Astrocyte (in vitro differentiated cells and primary cell): Measurements from ENCODE around the gene LST1. TPM values are rescaled to one million over a fixed set of nuclear protein-coding genes. Genes with fewer than 3 reads are reported as not detected.

Source experiments
- DNase-seq: peaks from one replicate; pipeline ENCODE4 v3.0.0-alpha.2; 2010; ENCODE audit warnings: low read depth
- FAIRE-seq: peaks from 2 replicates; lab custom pipeline; 2011; peaks lifted over from hg19 to GRCh38; lab: Jason Lieb, UNC
- H2AFZ ChIP-seq: 2 replicates; pipeline ENCODE4 v1.6.0; 2012; ENCODE audit warnings: low read depth, low read length, inconsistent platforms
- H3K27ac ChIP-seq: 2 replicates; pipeline ENCODE4 v1.5.1; 2011; ENCODE audit warnings: low read depth, low read length, inconsistent platforms
- H3K27me3 ChIP-seq: 2 replicates; pipeline ENCODE4 v1.6.0; 2011; ENCODE audit warnings: low read length, inconsistent platforms; ENCODE audit not compliant: insufficient read depth
- H3K36me3 ChIP-seq: 2 replicates; pipeline ENCODE4 v1.5.1; 2011; ENCODE audit warnings: low read length, inconsistent platforms; ENCODE audit not compliant: insufficient read depth
- H3K4me1 ChIP-seq: 2 replicates; pipeline ENCODE4 v1.5.1; 2011; ENCODE audit warnings: low read length, inconsistent platforms; ENCODE audit not compliant: insufficient read depth
- H3K4me2 ChIP-seq: 2 replicates; pipeline ENCODE4 v1.6.0; 2012; ENCODE audit warnings: low read length, inconsistent platforms
- H3K4me3 ChIP-seq: 2 replicates; pipeline ENCODE4 v1.5.1; 2011; ENCODE audit warnings: low read depth, mild to moderate bottlenecking, low read length, inconsistent platforms; ENCODE audit not compliant: insufficient read depth
- H3K79me2 ChIP-seq: 2 replicates; pipeline ENCODE4 v1.6.0; 2012; ENCODE audit warnings: mild to moderate bottlenecking, low read length, inconsistent platforms; ENCODE audit not compliant: insufficient read depth
- H3K9ac ChIP-seq: 2 replicates; pipeline ENCODE4 v1.6.0; 2012; ENCODE audit warnings: mild to moderate bottlenecking, low read length, inconsistent platforms
- H3K9me3 ChIP-seq: 2 replicates; pipeline ENCODE4 v1.5.1; 2012; ENCODE audit warnings: low read depth, mild to moderate bottlenecking, low read length, inconsistent platforms; ENCODE audit not compliant: insufficient read depth
- H4K20me1 ChIP-seq: 2 replicates; pipeline ENCODE4 v1.6.0; 2012; ENCODE audit warnings: low read length, inconsistent platforms; ENCODE audit not compliant: insufficient read depth
- H3K27ac Mint-ChIP-seq: one replicate; pipeline ENCODE4 v1.8.0; 2021; ENCODE audit warnings: mild to moderate bottlenecking, mixed read lengths; ENCODE audit not compliant: unreplicated experiment
- H3K27me3 Mint-ChIP-seq: one replicate; pipeline ENCODE4 v1.8.0; 2021; ENCODE audit warnings: low read depth, mixed read lengths; ENCODE audit not compliant: unreplicated experiment
- H3K36me3 Mint-ChIP-seq: one replicate; pipeline ENCODE4 v1.8.0; 2021; ENCODE audit warnings: low read depth, mixed read lengths; ENCODE audit not compliant: unreplicated experiment
- H3K4me1 Mint-ChIP-seq: one replicate; pipeline ENCODE4 v1.8.0; 2021; ENCODE audit warnings: low read depth, mixed read lengths; ENCODE audit not compliant: unreplicated experiment
- H3K4me3 Mint-ChIP-seq: one replicate; pipeline ENCODE4 v1.8.0; 2021; ENCODE audit warnings: mild to moderate bottlenecking, moderate library complexity, mixed read lengths; ENCODE audit not compliant: unreplicated experiment
- H3K9me3 Mint-ChIP-seq: one replicate; pipeline ENCODE4 v1.8.0; 2021; ENCODE audit warnings: mild to moderate bottlenecking, mixed read lengths; ENCODE audit not compliant: unreplicated experiment
- EZH2 ChIP-seq: IDR thresholded peaks from 2 replicates; pipeline ENCODE4 v1.6.1; 2012; ENCODE audit warnings: mild to moderate bottlenecking, low read length, inconsistent platforms; ENCODE audit not compliant: insufficient read depth
- total RNA-seq: library from RNA; stranded (reverse); gene quantifications from 2 replicates; pipeline ENCODE4 v1.2.1, GENCODE V29; 2021
- TF ChIP-seq, protein P1 (sequence below): IDR thresholded peaks from 2 replicates; pipeline ENCODE4 v1.5.1; 2011; ENCODE audit warnings: low read depth, mild to moderate bottlenecking, inconsistent platforms, low read length, moderate library complexity; ENCODE audit not compliant: insufficient read depth

LST1 gene
- total RNA-seq, 1 donor from 2014 or later = not detected

DNA sequence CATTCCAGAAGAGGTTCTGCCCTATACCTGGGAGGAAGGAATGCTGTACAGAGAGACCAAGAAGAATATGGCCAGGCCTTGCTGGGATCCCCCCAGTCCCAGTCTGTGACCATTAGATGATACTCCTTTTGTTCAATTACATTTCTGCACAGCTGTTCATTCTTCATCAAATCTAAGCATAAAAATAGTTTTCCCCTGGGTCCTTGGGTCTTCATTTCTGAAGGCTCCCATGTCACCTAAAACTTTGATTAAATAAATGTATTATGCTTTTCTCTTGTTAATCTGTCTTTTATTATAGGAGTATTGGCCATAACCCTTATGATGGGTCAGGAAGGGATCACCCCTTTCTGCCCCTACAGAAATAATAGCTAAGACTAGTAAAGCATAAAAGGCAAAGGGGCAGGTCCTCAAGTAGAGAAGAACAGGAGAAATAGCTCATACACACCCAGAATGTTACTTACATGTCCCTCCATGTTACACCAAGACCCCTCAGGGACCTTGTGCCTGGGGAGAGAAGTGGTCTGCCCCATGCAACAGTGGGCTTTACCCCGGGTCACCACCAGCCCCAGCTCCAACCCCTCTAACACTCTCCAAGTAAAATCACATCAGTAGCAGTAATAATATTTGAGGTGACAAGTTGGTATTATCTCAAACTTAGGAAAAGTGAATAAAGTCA, 16.1 kb upstream of the LST1 start:
- FAIRE-seq (no peak), DNase-seq (no peak)
- TF ChIP-seq EZH2 = no peak
- TF ChIP-seq, protein P1, sequence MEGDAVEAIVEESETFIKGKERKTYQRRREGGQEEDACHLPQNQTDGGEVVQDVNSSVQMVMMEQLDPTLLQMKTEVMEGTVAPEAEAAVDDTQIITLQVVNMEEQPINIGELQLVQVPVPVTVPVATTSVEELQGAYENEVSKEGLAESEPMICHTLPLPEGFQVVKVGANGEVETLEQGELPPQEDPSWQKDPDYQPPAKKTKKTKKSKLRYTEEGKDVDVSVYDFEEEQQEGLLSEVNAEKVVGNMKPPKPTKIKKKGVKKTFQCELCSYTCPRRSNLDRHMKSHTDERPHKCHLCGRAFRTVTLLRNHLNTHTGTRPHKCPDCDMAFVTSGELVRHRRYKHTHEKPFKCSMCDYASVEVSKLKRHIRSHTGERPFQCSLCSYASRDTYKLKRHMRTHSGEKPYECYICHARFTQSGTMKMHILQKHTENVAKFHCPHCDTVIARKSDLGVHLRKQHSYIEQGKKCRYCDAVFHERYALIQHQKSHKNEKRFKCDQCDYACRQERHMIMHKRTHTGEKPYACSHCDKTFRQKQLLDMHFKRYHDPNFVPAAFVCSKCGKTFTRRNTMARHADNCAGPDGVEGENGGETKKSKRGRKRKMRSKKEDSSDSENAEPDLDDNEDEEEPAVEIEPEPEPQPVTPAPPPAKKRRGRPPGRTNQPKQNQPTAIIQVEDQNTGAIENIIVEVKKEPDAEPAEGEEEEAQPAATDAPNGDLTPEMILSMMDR = no peak

DNA sequence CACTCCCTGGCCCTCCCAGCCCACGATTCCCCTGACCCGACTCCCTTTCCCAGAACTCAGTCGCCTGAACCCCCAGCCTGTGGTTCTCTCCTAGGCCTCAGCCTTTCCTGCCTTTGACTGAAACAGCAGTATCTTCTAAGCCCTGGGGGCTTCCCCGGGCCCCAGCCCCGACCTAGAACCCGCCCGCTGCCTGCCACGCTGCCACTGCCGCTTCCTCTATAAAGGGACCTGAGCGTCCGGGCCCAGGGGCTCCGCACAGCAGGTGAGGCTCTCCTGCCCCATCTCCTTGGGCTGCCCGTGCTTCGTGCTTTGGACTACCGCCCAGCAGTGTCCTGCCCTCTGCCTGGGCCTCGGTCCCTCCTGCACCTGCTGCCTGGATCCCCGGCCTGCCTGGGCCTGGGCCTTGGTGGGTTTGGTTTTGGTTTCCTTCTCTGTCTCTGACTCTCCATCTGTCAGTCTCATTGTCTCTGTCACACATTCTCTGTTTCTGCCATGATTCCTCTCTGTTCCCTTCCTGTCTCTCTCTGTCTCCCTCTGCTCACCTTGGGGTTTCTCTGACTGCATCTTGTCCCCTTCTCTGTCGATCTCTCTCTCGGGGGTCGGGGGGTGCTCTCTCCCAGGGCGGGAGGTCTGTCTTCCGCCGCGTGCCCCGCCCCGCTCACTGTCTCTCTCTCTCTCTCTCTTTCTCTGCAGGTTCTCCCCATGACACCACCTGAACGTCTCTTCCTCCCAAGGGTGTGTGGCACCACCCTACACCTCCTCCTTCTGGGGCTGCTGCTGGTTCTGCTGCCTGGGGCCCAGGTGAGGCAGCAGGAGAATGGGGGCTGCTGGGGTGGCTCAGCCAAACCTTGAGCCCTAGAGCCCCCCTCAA, 13.8 kb upstream of the LST1 start, which contains the start of gene LTA:
TSS of gene LTA (plus strand) at position 249 of the 871 bp plus-strand sequence. CDS start at position 703, 454 bp downstream.
- H3K27ac Mint-ChIP-seq = no peak within 1 kb of the TSS

More for the DNA sequence above, 16.1 kb upstream of the LST1 start:
- Mint-ChIP-seq H3K4me3 (no peak overlapping the region), H3K4me1 (peaks cover 11% of the 10 kb centered on the region), H3K36me3 (no peaks in the 10 kb centered on the region), H3K27ac (no peak overlapping the region), H3K9me3 (no peaks in the 10 kb centered on the region), H3K27me3 (peaks cover 15% of the 10 kb centered on the region)
- no peak overlapping the region for H2AFZ ChIP-seq
- no peaks in the 10 kb centered on the region for H3K36me3 ChIP-seq
- no peak overlapping the region for H3K27ac ChIP-seq
- no peaks in the 10 kb centered on the region for H4K20me1 ChIP-seq
- H3K4me2 ChIP-seq = no peak overlapping the region
- H3K4me1 ChIP-seq = no peaks in the 10 kb centered on the region
- no peaks in the 10 kb centered on the region for H3K9me3 ChIP-seq
- no peak overlapping the region for H3K9ac ChIP-seq
- H3K79me2 ChIP-seq = no peaks in the 10 kb centered on the region
- no peak overlapping the region for H3K4me3 ChIP-seq
- peaks cover 3% of the 10 kb centered on the region for H3K27me3 ChIP-seq

More for the DNA sequence above, 13.8 kb upstream of the LST1 start, which contains the start of gene LTA:
- Mint-ChIP-seq H3K4me1 (peaks cover 12% of the 10 kb centered on the region), H3K36me3 (no peaks in the 10 kb centered on the region), H3K27me3 (peaks cover 27% of the 10 kb centered on the region), H3K9me3 (no peaks in the 10 kb centered on the region), H3K4me3 (no peak within 1 kb of the TSS)
- H4K20me1 ChIP-seq = no peaks in the 10 kb centered on the region
- FAIRE-seq (no peak), DNase-seq (no peak)
- H3K9me3 ChIP-seq = no peaks in the 10 kb centered on the region
- H3K27me3 ChIP-seq = peaks cover 3% of the 10 kb centered on the region
- H3K27ac ChIP-seq = no peak within 1 kb of the TSS
- no peak within 1 kb of the TSS for H3K9ac ChIP-seq
- H3K4me3 ChIP-seq = no peak within 1 kb of the TSS
- TF ChIP-seq, protein P1 = no peak
- TF ChIP-seq EZH2 = no peak
- H3K36me3 ChIP-seq = no peaks in the 10 kb centered on the region
- H2AFZ ChIP-seq = no peak within 1 kb of the TSS
- H3K4me2 ChIP-seq = no peak within 1 kb of the TSS
- H3K4me1 ChIP-seq = no peaks in the 10 kb centered on the region
- H3K79me2 ChIP-seq = no peaks in the 10 kb centered on the region
